OCI-M2 (cell line): Measurements from ENCODE around the gene UBR2.
"Not testable (repeated sequence)": the region's sequence is repeated elsewhere in the genome, so short reads cannot be mapped to it uniquely, and the experiment has no call there.

Experiments used
- DNase-seq: peaks from one replicate; lab custom pipeline; 2025; ENCODE audit not compliant: unreplicated experiment; lab: John Stamatoyannopoulos, UW

The UBR2 gene

DNA sequence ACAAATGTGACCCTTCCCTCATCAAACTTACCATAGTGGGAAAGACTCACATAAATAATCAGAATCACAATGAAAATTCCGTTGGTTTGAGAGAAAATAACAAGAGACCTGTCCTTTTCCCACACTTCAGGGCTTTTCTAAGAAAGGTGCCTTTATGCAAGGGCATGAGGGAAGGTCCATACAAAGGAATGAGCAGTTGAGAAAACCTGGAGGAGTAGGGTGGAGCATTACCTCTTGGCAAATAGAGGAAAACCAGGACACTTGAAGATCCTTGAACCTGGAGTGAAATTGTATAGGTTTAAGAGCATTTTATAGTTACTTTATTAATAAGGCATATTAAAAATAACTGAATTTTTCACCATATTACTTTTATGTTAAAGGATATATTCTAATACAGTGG is 54.3 kb downstream of the UBR2 start:
- DNase-seq, result no peak

GRCh38 chr6:42618686-42619085 is 54.9 kb downstream of the UBR2 start:
- no peak for DNase-seq

- no peak for DNase-seq
Measured at GRCh38 chr6:42619963-42620362, 56.1 kb downstream of the UBR2 start.

GRCh38 chr6:42624601-42625000 is 60.8 kb downstream of the UBR2 start:
- no peak for DNase-seq

- no peak for DNase-seq
Measured at GRCh38 chr6:42627044-42627443, 63.2 kb downstream of the UBR2 start.

- DNase-seq, result no peak
Measured at GRCh38 chr6:42627674-42628073, 63.8 kb downstream of the UBR2 start.

DNA sequence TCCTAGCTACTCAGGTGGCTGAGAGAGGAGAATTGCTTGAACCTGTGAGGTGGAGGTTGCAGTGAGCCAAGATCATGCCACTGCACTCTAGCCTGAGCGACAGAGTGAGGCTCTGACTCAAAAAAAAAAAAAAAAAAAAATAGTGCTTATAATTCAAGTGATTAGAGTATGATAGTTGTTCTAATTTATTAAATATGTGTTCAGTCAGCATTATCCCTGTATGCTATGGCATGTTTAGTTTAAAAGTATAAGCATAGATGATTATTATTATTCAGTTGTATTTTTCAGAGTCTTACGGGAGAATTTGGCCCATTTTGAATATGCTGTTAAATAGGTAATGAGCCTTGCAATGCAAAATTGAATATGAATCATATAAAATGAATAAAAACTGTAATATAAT is 64.8 kb downstream of the UBR2 start:
- DNase-seq, result no peak

DNA sequence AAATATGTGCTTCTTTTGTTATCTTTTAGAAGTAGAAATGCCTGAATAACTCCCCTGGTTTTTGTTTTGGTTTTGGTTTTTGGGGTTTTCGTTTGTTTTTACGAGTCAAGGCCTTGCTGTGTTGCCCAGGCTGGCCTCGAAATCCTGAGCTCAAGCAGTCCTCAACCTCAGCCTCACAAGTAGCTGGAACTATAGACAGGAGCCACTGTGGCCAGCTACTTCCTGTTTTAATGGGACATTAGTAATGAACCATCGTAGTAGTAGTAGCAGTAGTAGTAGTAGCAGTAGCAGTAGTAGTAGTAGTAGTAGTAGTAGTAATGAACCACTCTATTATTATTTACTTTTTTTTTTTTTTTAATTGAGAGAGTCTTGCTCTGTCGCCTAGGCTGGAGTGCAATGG is 66.0 kb downstream of the UBR2 start:
- DNase-seq, result no peak

GRCh38 chr6:42637681-42638080 is 73.9 kb downstream of the UBR2 start:
- DNase-seq, result no peak

DNA sequence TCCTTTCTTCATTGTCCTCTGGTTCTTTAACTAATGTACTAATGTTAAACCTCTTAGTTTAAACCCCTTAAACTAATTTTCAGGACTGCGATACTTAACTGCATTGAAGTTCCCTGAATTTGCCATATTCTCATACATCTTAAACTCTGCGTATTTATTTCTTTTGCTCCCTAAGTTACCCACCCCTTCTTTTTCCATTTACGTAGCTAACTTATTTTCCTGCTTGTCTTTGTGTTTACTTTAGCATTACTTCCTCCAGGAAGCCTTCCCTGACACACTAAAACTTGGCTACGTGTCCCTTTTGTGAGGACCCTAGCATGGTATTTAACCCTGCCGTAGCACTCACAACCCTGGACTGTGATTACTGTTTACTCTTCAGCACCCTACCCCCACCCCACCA is 79.0 kb downstream of the UBR2 start:
- no peak for DNase-seq

- no peak for DNase-seq
Measured at GRCh38 chr6:42644211-42644610, 80.4 kb downstream of the UBR2 start.

DNA sequence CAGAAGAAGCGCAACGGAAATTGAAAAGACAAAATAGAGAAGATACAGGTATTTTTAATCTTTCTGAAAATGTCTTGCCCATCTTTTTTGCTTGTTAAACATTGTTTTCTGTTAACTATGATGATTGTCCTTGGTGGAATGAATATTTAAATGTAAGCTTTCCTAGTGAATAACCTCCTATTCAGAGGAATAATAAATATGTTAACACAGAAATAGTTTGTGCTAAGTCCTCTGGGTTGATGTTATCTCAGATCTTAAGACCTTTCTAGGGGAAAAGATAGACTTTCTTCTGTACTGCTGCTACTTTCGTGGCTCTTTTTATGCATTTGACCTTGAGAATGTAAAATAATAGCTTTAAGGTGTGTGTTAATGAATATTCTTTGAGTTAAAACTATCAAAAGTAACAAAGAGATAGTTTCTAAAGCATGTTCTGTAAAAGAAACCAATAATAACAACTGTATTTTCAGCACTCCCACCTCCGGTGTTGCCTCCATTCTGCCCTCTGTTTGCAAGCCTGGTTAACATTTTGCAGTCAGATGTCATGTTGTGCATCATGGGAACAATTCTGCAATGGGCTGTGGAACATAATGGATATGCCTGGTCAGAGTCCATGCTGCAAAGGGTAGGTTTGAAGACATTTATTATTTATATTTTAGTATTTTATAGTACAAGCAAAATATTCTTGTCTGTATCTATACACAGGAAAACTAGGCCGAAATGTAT is 88.4 kb downstream of the UBR2 start:
- DNase-seq, result no peak

DNA sequence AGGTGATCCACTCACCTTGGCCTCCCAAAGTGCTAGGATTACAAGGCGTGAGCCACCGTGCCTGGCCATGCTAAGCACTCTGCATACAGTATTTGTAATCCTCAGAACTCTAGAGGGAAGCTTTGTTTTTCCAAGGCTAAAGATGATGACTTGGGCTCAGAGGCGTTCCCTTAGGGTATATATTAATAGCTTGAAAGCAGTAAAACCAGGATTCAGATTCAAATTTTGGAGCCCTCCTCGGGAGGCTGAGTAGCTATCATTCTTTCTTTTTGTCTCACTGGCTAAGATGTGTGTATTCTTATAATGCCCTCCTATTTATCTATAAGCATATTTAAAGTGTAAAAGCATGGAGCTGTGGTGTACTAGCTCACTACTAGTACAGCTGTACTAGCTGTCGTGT is 90.0 kb downstream of the UBR2 start:
- DNase-seq, result no peak

DNA sequence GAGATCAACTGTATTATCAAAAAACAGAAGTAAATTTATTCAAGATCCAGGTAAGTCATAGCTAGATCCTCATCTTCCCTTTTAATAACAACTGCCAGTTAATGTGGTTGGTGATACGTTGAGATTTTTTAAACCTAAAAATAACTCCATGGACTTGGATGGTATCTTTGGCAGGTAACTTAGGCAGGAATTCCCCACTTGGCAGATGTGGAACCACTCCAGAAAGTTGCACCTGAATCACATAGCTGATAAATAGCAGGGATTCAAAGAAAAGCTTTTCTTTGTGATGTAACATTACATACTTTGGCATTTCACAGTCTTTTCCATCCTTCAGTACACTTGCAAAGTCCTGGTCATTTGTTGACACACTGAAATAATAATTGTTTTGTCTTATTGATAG is 96.0 kb downstream of the UBR2 start:
- no peak for DNase-seq

- peak; percentile 21 for DNase-seq
Measured at GRCh38 chr6:42661540-42662153, 97.8 kb downstream of the UBR2 start.

DNA sequence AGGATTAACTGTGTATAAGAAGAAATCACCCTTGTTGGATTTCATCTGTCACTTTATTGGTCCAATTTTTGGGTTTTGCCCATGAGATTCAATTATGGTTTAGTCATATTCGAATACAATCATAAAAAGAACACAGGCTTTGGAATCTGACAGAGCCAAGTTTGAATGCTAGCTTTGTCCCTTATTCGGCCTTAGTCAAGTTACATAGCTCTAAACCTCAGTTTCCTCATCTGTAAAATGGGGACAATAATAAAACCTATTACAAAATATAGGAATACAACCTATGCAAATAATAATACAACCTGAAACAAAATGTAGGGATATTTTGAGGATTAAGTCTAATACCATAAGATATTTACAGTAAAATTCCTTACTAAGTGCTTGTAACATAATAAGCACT is 100.9 kb downstream of the UBR2 start:
- no peak for DNase-seq

GRCh38 chr6:42674368-42674767 is 110.5 kb downstream of the UBR2 start:
- not testable (repeated sequence) for DNase-seq

- no peak for DNase-seq
Measured at GRCh38 chr6:42674780-42675179, 111.0 kb downstream of the UBR2 start.

- DNase-seq, result no peak
Measured at GRCh38 chr6:42679358-42679757, 115.5 kb downstream of the UBR2 start.

- no peak for DNase-seq
Measured at GRCh38 chr6:42688281-42688680, 124.5 kb downstream of the UBR2 start.

- no peak for DNase-seq
Measured at GRCh38 chr6:42689371-42689770, 125.5 kb downstream of the UBR2 start.

- no peak for DNase-seq
Measured at GRCh38 chr6:42690151-42690702, 126.4 kb downstream of the UBR2 start.

GRCh38 chr6:42690872-42691271 is 127.0 kb downstream of the UBR2 start:
- DNase-seq, result no peak
